H1 (cell line): ENCODE results near the gene RNGTT. TPM values are rescaled to one million over a fixed set of nuclear protein-coding genes. Genes with fewer than 3 reads are reported as not detected.

Experiments used
- CTCF ChIA-PET: fragments of 300-600 bp; sonication (Branson Sonifier 250); formaldehyde crosslinking; loops from one replicate; lab custom pipeline; 2021; ENCODE audit not compliant: partially characterized antibody; lab: Charles Lee
- POLR2A ChIA-PET: fragments of 300-600 bp; sonication (Branson Sonifier 250); formaldehyde crosslinking; loops from one replicate; lab custom pipeline; 2021; ENCODE audit warnings: inconsistent platforms; ENCODE audit not compliant: partially characterized antibody; lab: Charles Lee
- DNase-seq, 2 experiments: peaks; one replicate each; pipeline versions ENCODE4 v3.0.0 to v3.0.0-alpha.2; 2010 to 2022; ENCODE audit warnings: low spot score in 2 of 2, low read depth in 1 of 2, mixed read lengths in 1 of 2
- FAIRE-seq: peaks from 2 replicates; lab custom pipeline; 2011; peaks lifted over from hg19 to GRCh38; lab: Jason Lieb, UNC
- H2AFZ ChIP-seq: 2 replicates; pipeline ENCODE4 v1.8.1; 2012; ENCODE audit warnings: low read length, inconsistent platforms
- H2AK5ac ChIP-seq: 2 replicates; pipeline ENCODE4 v1.6.1; 2013; ENCODE audit warnings: low read depth, low read length
- H2BK120ac ChIP-seq: replicated peaks from 2 replicates; pipeline ENCODE3; 2013; ENCODE audit warnings: low read depth, low read length, inconsistent platforms
- H2BK12ac ChIP-seq: 2 replicates; pipeline ENCODE4 v1.6.1; 2013; ENCODE audit warnings: low read depth, low read length
- H2BK15ac ChIP-seq: 2 replicates; pipeline ENCODE4 v1.6.1; 2013; ENCODE audit warnings: low read length
- H2BK20ac ChIP-seq: 2 replicates; pipeline ENCODE4 v1.6.1; 2013; ENCODE audit warnings: low read length
- H2BK5ac ChIP-seq: 2 replicates; pipeline ENCODE4 v1.6.1; 2013; ENCODE audit warnings: low read depth, low read length
- H3K14ac ChIP-seq: 2 replicates; pipeline ENCODE4 v1.6.1; 2013; ENCODE audit warnings: inconsistent platforms; ENCODE audit not compliant: insufficient read length
- H3K18ac ChIP-seq: 2 replicates; pipeline ENCODE4 v1.6.1; 2013; ENCODE audit warnings: low read length; ENCODE audit errors: extremely low read depth
- H3K23ac ChIP-seq: 2 replicates; pipeline ENCODE4 v1.6.1; 2013; ENCODE audit warnings: inconsistent platforms; ENCODE audit not compliant: insufficient read length
- H3K23me2 ChIP-seq: 2 replicates; pipeline ENCODE4 v1.6.1; 2013; ENCODE audit warnings: low read depth, low read length
- H3K27ac ChIP-seq: 2 replicates; pipeline ENCODE4 v1.6.1; 2011; ENCODE audit warnings: low read depth, low read length, inconsistent platforms
- H3K27me3 ChIP-seq, 4 experiments: replicated peaks in 1 of 4; 1 replicate in 1 of 4; 2 replicates in 3 of 4; pipeline versions ENCODE4 v1.6.1 to v1.8.1; 2011 to 2013; ENCODE audit warnings: low read length in 3 of 4, mild to moderate bottlenecking in 3 of 4, inconsistent platforms in 2 of 4, mixed read lengths in 2 of 4, moderate library complexity in 1 of 4; ENCODE audit not compliant: control insufficient read depth in 3 of 4, insufficient read depth in 3 of 4; ENCODE audit errors: extremely low read depth in 1 of 4
- H3K36me3 ChIP-seq, 4 experiments: 2 replicates each; pipeline versions ENCODE4 v1.6.1 to v1.8.1; 2011 to 2013; ENCODE audit warnings: mild to moderate bottlenecking in 4 of 4, low read length in 3 of 4, moderate library complexity in 2 of 4, control low read depth in 1 of 4, inconsistent platforms in 1 of 4; ENCODE audit not compliant: insufficient read depth in 4 of 4, control insufficient read depth in 2 of 4
- H3K4ac ChIP-seq: replicated peaks from 2 replicates; pipeline ENCODE3; 2013; ENCODE audit warnings: low read length, low read depth, mixed read lengths, inconsistent platforms; ENCODE audit not compliant: insufficient read length
- H3K4me1 ChIP-seq, 4 experiments: replicated peaks in 1 of 4; 1 replicate in 1 of 4; 2 replicates in 3 of 4; pipeline versions ENCODE4 v1.6.1 to v1.8.1; 2011 to 2013; ENCODE audit warnings: low read length in 3 of 4, inconsistent platforms in 2 of 4, mixed read lengths in 1 of 4; ENCODE audit not compliant: insufficient read depth in 4 of 4, control insufficient read depth in 3 of 4
- H3K4me2 ChIP-seq, 2 experiments: 2 replicates each; pipeline versions ENCODE4 v1.6.1 to v1.8.1; 2011 to 2013; ENCODE audit warnings: low read depth in 2 of 2, low read length in 2 of 2, control low read depth in 1 of 2, inconsistent platforms in 1 of 2, mild to moderate bottlenecking in 1 of 2; ENCODE audit not compliant: insufficient read depth in 1 of 2
- H3K4me3 ChIP-seq, 4 experiments: fragments of 200-600, 300-600 bp in 1 of 4; sonication (generic), shearing (Covaris generic), sonication (Bioruptor Twin) in 1 of 4; 2 replicates each; pipeline versions ENCODE4 v1.5.1 to v1.8.1; 2011 to 2016; ENCODE audit warnings: low read length in 4 of 4, low read depth in 3 of 4, control low read depth in 2 of 4, inconsistent platforms in 2 of 4, mild to moderate bottlenecking in 2 of 4, mixed read lengths in 1 of 4, moderate library complexity in 1 of 4; ENCODE audit not compliant: insufficient read depth in 2 of 4; ENCODE audit errors: extremely low read depth in 1 of 4
- H3K56ac ChIP-seq: replicated peaks from 2 replicates; pipeline ENCODE3; 2013; ENCODE audit warnings: low read depth, mild to moderate bottlenecking, mixed read lengths, low read length, inconsistent platforms; ENCODE audit not compliant: insufficient read length
- H3K79me1 ChIP-seq: 2 replicates; pipeline ENCODE4 v1.6.1; 2013; ENCODE audit warnings: low read depth, low read length, control low read depth
- H3K79me2 ChIP-seq, 2 experiments: 2 replicates each; pipeline versions ENCODE4 v1.6.1 to v1.8.1; 2012 to 2013; ENCODE audit warnings: low read length in 2 of 2, mild to moderate bottlenecking in 2 of 2, inconsistent platforms in 1 of 2; ENCODE audit not compliant: insufficient read depth in 2 of 2, control insufficient read depth in 1 of 2
- H3K9ac ChIP-seq, 4 experiments: replicated peaks in 1 of 4; 1 replicate in 1 of 4; 2 replicates in 3 of 4; pipeline versions ENCODE4 v1.6.1 to v1.8.1; 2011 to 2013; ENCODE audit warnings: low read depth in 3 of 4, low read length in 3 of 4, control low read depth in 2 of 4, mild to moderate bottlenecking in 2 of 4, moderate library complexity in 2 of 4, inconsistent platforms in 1 of 4; ENCODE audit errors: extremely low read depth in 1 of 4
- H3K9me3 ChIP-seq, 2 experiments: 2 replicates each; pipeline versions ENCODE4 v1.6.1 to v1.8.1; 2012 to 2013; ENCODE audit warnings: mild to moderate bottlenecking in 2 of 2, moderate library complexity in 2 of 2, control low read depth in 1 of 2, inconsistent platforms in 1 of 2, low read depth in 1 of 2, low read length in 1 of 2, mixed read lengths in 1 of 2; ENCODE audit not compliant: insufficient read depth in 2 of 2
- H4K20me1 ChIP-seq, 2 experiments: replicated peaks in 1 of 2; 2 replicates each; pipeline versions ENCODE3 to v1.8.1; 2011 to 2013; ENCODE audit warnings: inconsistent platforms in 2 of 2, low read length in 2 of 2, mild to moderate bottlenecking in 1 of 2; ENCODE audit not compliant: insufficient read depth in 2 of 2, control insufficient read depth in 1 of 2
- H4K5ac ChIP-seq: 2 replicates; pipeline ENCODE4 v1.6.1; 2013; ENCODE audit warnings: low read length, low read depth, mixed read lengths, inconsistent platforms; ENCODE audit not compliant: insufficient read length
- H4K8ac ChIP-seq: 2 replicates; pipeline ENCODE4 v1.8.0; 2013; ENCODE audit warnings: mild to moderate bottlenecking, moderate library complexity, low read length, inconsistent platforms; ENCODE audit not compliant: insufficient read depth; ENCODE audit errors: extremely low read depth
- H4K91ac ChIP-seq: replicated peaks from 2 replicates; pipeline ENCODE3; 2013; ENCODE audit warnings: low read length, mixed read lengths, inconsistent platforms; ENCODE audit not compliant: insufficient read length
- POLR2AphosphoS5 ChIP-seq: IDR thresholded peaks from 2 replicates; pipeline ENCODE4 v1.6.1; 2011; ENCODE audit warnings: low read depth, low read length
- WGBS, 2 experiments: shearing (Covaris generic) in 1 of 2; methylation state at CpG; one replicate each; pipeline versions ENCODE4 v1.1.6 to v1.1.7; 2013 to 2015; ENCODE audit warnings: low lambda C conversion rate in 2 of 2, mixed read lengths in 2 of 2, inconsistent platforms in 1 of 2, low coverage in 1 of 2, missing lambda C conversion rate in 1 of 2; ENCODE audit not compliant: insufficient replicate concordance in 2 of 2, insufficient coverage in 1 of 2, insufficient read length in 1 of 2; ENCODE audit errors: extremely low coverage in 1 of 2, missing lambda C conversion rate in 1 of 2; 5-methylcytosine and 5-hydroxymethylcytosine counted together
- polyA plus RNA-seq, 7 experiments: library from polyadenylated mRNA; depleted of rRNA in 3 of 7; stranded (reverse) in 5 of 7; unstranded in 2 of 7; fragments of >200 nt in 5 of 7; fragments of 200-250 nt in 2 of 7; gene quantifications; 1 replicate in 5 of 7; 2 replicates in 1 of 7; 4 replicates in 1 of 7; pipeline versions ENCODE4 v1.2.1 to v1.2.3, GENCODE V29; 2011 to 2013; ENCODE audit warnings: missing spikeins in 2 of 7, mixed read lengths in 2 of 7
- total RNA-seq: library from RNA; stranded (reverse); fragmentation: NEBNext Ultra II Directional; extraction: Animal tissue kit (Norgen Biotek cat#: 25700); gene quantifications from 2 replicates; pipeline ENCODE4 v1.2.1, GENCODE V29; 2021

The RNGTT gene
- total and polyA plus RNA-seq, 2 of the 8 experiments (the other 6 are each of a cell fraction or from before 2014, with no cell fraction given) = 3.6 to 21.2 TPM

DNA sequence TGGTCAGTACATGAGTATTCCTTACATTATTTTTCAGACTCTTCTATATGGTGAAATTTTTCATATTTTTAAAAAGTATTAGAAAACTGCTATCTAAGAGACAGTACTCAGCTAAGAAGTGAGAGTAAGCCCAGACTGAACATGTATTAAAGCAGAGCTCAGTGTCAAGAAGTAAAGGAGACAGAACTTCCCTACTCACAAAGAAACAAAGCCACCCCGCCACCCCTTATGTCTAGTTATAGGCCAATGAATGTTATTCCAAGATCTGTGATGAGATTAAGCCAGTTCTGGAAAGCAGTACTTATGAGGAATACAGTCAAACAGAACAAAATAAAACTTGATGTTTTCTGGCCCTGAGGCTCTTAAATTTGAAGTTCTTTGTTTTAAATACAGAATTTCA, 114.5 kb downstream of the RNGTT start:
- Histone ChIP-seq H4K8ac (no peak overlapping the region), H2BK12ac (no peak overlapping the region), H3K4me1 (no peaks in the 10 kb centered on the region), H3K56ac (no peak overlapping the region), H2BK5ac (no peak overlapping the region), H3K79me1 (no peaks in the 10 kb centered on the region), H3K27ac (no peak overlapping the region), H2AK5ac (no peak overlapping the region), H3K36me3 (no peaks in the 10 kb centered on the region; a peak in 2 of 8 replicates), H3K18ac (no peak overlapping the region), H2BK20ac (no peak overlapping the region), H2AFZ (no peak overlapping the region), H3K4ac (no peak overlapping the region)
- FAIRE-seq = no peak
- CTCF ChIA-PET = no interaction called here
- TF ChIP-seq POLR2AphosphoS5 = no peak
- TF ChIP-seq, all 59 proteins: peak for 0
- H2BK120ac ChIP-seq = no peak overlapping the region
- H3K27me3 ChIP-seq = no peaks in the 10 kb centered on the region
- DNase-seq = no peak
- H4K91ac ChIP-seq = no peak overlapping the region
- no peaks in the 10 kb centered on the region for H3K9me3 ChIP-seq
- POLR2A ChIA-PET = no interaction called here
- no peaks in the 10 kb centered on the region for H3K23me2 ChIP-seq
- H3K23ac ChIP-seq = no peak overlapping the region
- H4K5ac ChIP-seq = no peak overlapping the region
- H2BK15ac ChIP-seq = no peak overlapping the region
- WGBS, 2 experiments = 95% methylated on average over 1 of the region's 1 CpG; no CpG with 5 or more reads in 1 of the 2 experiments
- no peak overlapping the region for H3K9ac ChIP-seq
- peaks cover 0 to 1% of the 10 kb centered on the region in 2 experiments for H4K20me1 ChIP-seq
- H3K14ac ChIP-seq = no peak overlapping the region
- H3K4me3 ChIP-seq = no peak overlapping the region
- no peaks in the 10 kb centered on the region for H3K79me2 ChIP-seq
- H3K4me2 ChIP-seq = no peak overlapping the region
